Stimulated activated CD4-positive, alpha-beta T cell treated with anti-CD3 and anti-CD28 coated beads, Interleukin-2, amount 100 ng/mL, for 48 hours (primary cell): Measurements from ENCODE around the gene TLCD3A.
"Not testable (repeated sequence)": the region's sequence is repeated elsewhere in the genome, so short reads cannot be mapped to it uniquely, and the experiment has no call there.

Experiments used
- DNase-seq, 2 donors: peaks; one replicate each; pipeline ENCODE4 v3.0.0-alpha.2; 2020

TLCD3A gene

DNA sequence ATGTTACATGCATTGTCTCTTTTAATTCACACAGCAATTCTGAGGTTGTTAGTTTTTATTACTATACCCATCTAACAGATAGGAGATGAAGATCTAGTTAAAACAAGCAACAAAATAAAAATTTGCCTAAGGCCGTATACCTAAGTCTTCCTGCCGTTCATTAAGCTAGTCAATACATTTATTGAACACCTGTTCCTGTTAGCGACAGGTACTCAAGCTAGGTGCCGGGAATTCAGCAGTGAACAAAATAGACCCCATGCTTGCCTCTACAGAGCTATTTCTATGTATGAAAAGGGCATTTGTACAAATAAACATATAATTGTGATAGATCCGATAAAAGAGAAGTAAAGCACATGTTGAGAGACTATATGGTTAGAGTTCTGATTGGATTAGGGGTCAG, 14.3 kb upstream of the TLCD3A start:
- DNase-seq: no peak

GRCh38 chr17:720706-721539, 11.5 kb upstream of the TLCD3A start:
- DNase-seq: no peak

GRCh38 chr17:721540-721937, 10.9 kb upstream of the TLCD3A start:
- DNase-seq: no peak

- DNase-seq: no peak
These were observed 7.3 kb upstream of the TLCD3A start for GRCh38 chr17:725084-725483.

- DNase-seq: no peak
These were observed 6.7 kb upstream of the TLCD3A start for GRCh38 chr17:725746-726145.

DNA sequence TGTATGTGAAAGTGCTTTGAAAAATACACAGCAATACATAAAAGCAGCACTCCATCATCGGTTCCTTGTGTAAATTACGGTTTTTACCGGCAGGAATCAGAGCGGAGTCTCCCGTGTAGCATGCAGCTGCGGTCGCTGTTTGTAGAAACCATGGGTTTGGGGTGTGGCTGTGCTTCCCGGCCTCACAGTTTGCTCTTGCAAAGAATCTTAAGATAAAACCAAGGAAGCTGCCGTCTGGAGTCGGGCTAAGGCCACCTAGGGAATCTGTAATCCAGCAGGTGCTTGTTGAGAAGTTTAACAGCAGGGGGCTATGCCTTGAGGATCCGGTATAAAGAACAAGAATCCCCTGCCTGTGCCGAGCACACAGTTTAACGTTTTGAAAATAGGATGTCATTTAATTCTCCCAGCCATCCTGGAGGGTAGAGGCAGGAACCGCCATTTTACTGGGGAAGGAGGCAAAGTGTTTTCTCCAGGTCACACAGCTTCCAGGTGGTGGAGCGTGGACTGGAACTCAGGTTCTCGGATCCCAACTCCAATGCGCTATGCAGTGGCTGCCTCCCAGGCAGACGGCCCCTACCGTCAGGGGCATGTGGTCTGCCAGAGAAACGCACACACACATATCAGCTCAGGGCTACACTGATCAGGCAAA, 6.0 kb upstream of the TLCD3A start:
- no peak for DNase-seq

DNA sequence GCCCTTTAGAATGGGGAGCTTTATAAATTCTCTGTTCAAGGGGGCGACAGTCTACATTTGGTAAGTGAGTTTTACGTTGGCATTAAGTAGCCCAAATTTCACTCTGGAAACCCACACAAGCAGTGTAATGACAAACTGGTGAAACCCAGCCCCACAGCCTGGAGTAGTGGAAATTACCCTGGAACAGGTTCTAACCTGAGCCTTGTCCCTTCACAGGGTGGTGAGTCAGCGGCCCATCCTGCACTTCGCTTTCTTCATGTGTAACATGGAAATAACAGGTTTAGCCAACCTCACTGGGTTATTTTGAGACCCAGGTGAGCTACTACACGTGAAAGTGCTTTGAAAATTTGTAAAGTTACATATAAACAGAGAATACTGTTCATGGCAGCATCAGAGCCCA, 3.5 kb upstream of the TLCD3A start:
- DNase-seq: no peak

GRCh38 chr17:731644-732066, 741 bp upstream of the TLCD3A start:
- no peak for DNase-seq

DNA sequence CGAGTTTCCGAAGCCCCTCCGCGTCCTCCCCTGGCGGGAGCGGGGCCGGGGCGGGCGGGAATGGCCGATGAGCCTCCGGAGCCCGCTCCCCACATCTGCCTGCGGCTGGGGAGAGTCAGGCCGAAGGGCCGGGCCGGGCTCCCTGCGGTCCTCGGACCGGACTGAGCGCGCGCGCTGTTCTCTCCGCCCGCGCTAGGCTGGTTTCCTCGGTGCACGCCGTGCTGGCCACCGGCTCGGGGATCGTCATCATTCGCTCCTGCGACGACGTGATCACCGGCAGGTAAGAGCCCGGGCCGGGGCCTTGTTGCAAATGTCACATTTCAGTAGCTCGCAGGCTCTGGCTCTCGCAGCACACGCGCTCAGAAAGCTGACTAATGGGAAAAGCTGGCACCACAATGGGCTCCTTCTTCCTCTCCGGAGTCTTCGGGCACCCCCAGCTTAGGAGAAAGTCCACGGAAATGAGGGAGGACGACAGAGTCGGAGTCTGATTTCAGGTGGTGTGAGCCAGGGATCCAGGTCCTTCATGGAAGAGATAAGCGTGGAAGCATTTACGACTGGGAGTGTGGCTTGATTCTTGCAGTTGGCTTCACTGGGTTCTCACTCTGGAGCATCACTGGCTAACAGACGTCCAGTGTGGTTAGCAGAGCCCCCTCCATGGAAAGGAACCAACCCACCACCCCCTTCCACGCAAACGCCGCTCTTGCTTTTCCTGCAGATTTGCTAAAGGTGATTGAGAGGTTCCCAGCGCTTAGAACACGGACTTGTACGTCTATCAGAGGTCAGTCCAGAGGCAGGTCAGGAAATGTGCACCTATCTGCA, 715 bp downstream of the TLCD3A start:
- peak; percentile 39 to 57 for DNase-seq

DNA sequence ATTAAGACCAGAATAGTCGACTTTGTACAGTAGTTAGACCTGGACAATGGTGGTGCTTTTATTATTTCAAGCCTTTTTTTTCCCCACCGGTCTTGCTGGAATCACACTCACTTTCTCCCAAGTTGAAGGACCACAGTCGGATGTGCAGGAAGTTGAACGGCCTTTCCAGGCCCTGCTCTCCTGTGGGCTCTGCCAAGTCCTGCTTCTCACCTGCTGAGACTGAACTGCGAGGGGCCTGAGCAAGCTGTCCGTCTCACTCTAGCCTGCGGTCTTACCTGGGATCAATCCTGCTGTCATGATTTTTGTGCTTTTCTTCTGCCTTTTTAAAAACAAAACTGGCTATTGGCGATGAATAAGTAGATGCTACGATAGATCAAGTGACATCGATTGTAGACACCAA, 1.3 kb downstream of the TLCD3A start:
- no peak for DNase-seq

GRCh38 chr17:737561-738113, 5.2 kb downstream of the TLCD3A start:
- no peak for DNase-seq

DNA sequence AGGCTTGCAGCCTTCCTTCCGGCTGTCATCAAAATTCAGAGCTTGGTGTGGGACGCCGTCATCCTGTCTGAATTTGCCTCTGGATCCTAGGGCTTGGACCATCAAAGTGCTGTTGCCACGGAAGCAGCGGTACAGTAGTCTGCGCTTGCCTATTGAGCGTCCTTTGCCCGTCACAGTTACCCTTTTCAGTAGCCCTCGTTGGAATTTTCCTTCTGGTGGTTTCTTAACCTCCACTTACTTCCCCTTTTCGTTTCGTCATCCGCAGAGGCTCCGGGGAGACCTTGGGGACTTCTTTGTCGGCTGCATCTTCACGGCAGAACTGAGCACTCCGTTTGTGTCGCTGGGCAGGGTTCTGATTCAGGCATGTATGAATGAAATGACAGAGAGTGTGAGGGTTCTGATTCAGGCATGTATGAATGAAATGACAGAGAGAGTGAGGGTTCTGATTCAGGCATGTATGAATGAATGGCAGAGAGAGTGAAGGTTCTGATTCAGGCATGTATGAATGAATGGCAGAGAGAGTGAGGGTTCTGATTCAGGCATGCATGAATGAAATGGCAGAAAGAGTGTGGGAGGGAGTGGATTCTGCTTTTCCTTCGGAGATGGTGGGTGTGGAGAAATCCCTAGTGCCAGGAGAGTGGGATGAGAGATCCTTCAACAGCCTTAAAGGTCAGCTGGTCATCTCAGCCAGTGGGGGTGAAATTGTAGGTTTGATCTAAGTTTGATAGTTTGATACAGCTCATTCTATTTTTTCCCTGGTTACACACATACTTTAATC, 8.0 kb downstream of the TLCD3A start:
- DNase-seq: peak in 1 of 2 donors; percentile 38

GRCh38 chr17:742147-742793, 9.9 kb downstream of the TLCD3A start:
- DNase-seq: no peak

GRCh38 chr17:743139-743538, 10.7 kb downstream of the TLCD3A start:
- no peak for DNase-seq

DNA sequence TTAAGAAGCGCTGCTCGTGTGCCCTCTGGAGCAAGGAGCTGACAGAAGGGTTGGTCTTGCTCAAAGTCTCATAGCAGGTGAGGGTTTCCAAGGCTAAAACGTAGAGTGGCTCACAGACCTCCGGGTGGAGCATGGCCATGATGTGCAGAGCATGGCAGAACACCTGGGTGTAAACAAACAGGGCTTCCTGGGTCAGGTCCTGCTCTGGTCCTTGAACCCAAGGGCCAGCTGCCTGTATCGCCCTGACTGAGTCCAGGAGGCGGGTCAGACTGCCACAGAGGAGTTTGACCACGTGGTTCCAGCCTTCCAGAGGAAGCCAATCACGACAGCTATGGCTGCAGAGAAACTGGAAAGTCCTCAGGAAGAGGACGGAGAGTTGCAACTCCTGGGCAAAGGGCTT, 12.5 kb downstream of the TLCD3A start:
- DNase-seq: no peak

DNA sequence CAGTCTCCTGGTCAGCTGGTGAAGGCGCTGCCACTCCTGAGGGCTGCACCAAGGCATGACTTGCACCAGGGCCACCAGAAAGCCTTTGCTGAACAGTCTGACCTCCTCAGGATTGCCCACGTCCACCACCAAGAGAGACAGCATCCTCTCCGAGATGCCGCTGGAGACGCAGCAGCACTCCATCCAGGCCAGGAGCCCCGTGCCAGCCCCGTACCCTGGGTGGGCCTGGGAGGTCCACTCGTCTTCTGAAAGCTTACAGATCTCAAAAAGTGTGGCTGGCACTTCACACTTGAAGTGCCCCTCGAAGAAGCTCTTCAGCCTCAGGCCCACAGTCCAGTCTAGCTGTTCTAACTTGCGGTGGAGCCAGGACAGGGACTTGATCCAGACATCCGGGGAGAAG, 13.0 kb downstream of the TLCD3A start:
- DNase-seq: no peak

- no peak for DNase-seq
These were observed 13.8 kb downstream of the TLCD3A start for GRCh38 chr17:746181-746580.

GRCh38 chr17:746783-747629, 14.6 kb downstream of the TLCD3A start:
- no peak for DNase-seq

GRCh38 chr17:748604-749003, 16.2 kb downstream of the TLCD3A start:
- not testable (repeated sequence) for DNase-seq

DNA sequence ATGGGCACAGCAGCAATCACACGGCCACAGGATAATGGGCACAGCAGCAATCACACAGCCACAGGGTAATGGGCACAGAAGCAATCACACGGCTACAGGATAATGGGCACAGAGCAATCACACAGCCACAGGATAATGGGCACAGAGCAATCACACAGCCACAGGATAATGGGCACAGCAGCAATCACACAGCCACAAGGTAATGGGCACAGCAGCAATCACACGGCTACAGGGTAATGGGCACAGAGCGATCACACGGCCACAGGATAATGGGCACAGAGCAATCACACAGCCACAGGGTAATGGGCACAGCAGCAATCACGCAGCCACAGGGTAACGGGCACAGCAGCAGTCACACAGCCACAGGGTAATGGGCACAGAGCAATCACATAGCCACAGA, 17.0 kb downstream of the TLCD3A start:
- DNase-seq: not testable (repeated sequence)
